Prostate gland (tissue), 2 donors: Measurements from ENCODE around the gene TFPI.
"Not testable (repeated sequence)": the region's sequence is repeated elsewhere in the genome, so short reads cannot be mapped to it uniquely, and the experiment has no call there.

Experiments
- CTCF ChIP-seq, 4 experiments: fragments of 200-600 bp in 2 of 4; fragments of 450-650 bp in 2 of 4; sonication (generic) in 2 of 4; IDR thresholded peaks; 1 replicate in 3 of 4; 2 replicates in 1 of 4; pipeline ENCODE4 v1.5.1; 2016 to 2019; ENCODE audit warnings: antibody characterized with exemption in 4 of 4, mild to moderate bottlenecking in 2 of 4, moderate library complexity in 2 of 4
- POLR2A ChIP-seq: fragments of 450-650 bp; IDR thresholded peaks from one replicate; pipeline ENCODE4 v1.6.1; 2016; ENCODE audit warnings: antibody characterized with exemption, mild to moderate bottlenecking
- POLR2AphosphoS5 ChIP-seq: sonication (generic); formaldehyde crosslinking; IDR thresholded peaks from one replicate; pipeline ENCODE4 v1.6.1; 2017; ENCODE audit warnings: antibody characterized with exemption

- not testable (repeated sequence) for TF ChIP-seq CTCF (IDR thresholded peaks at IDR 0.05); POLR2A; POLR2AphosphoS5
Measured at GRCh38 chr2:187535381-187535780, 18.9 kb downstream of the TFPI start.
